Mucosa of rectum (tissue), 2 donors: ENCODE data around the gene NHEJ1.
A peak's percentile ranks its signal among the peaks of the same experiment; 100 is the strongest.

Source experiments
- H3K27ac ChIP-seq, 2 donors: one replicate each; pipeline ENCODE4 v1.7.0; 2013; ENCODE audit warnings: inconsistent platforms in 2 of 2, low read depth in 2 of 2, low read length in 2 of 2
- H3K27me3 ChIP-seq, 2 donors: one replicate each; pipeline ENCODE4 v1.7.0; 2013; ENCODE audit warnings: low read length in 2 of 2; ENCODE audit not compliant: control insufficient read depth in 2 of 2, insufficient read depth in 2 of 2
- H3K36me3 ChIP-seq, 2 donors: one replicate each; pipeline ENCODE4 v1.7.0; 2013; ENCODE audit warnings: low read length in 2 of 2; ENCODE audit not compliant: control insufficient read depth in 2 of 2, insufficient read depth in 2 of 2
- H3K4me1 ChIP-seq, 2 donors: one replicate each; pipeline ENCODE4 v1.7.0; 2013; ENCODE audit warnings: low read length in 2 of 2, mild to moderate bottlenecking in 1 of 2; ENCODE audit not compliant: control insufficient read depth in 2 of 2, insufficient read depth in 2 of 2
- H3K4me3 ChIP-seq, 2 donors: one replicate each; pipeline ENCODE4 v1.7.0; 2013; ENCODE audit warnings: low read length in 2 of 2
- H3K9ac ChIP-seq, 2 donors: one replicate each; pipeline ENCODE4 v1.7.0; 2013; ENCODE audit warnings: low read length in 2 of 2, low read depth in 1 of 2, mild to moderate bottlenecking in 1 of 2
- H3K9me3 ChIP-seq, 2 donors: one replicate each; pipeline ENCODE4 v1.7.0; 2013; ENCODE audit warnings: low read length in 2 of 2; ENCODE audit not compliant: control insufficient read depth in 2 of 2
- donor health status: healthy.
- donor health status: Normal muscosa, but diverticular disease.

Gene NHEJ1

DNA sequence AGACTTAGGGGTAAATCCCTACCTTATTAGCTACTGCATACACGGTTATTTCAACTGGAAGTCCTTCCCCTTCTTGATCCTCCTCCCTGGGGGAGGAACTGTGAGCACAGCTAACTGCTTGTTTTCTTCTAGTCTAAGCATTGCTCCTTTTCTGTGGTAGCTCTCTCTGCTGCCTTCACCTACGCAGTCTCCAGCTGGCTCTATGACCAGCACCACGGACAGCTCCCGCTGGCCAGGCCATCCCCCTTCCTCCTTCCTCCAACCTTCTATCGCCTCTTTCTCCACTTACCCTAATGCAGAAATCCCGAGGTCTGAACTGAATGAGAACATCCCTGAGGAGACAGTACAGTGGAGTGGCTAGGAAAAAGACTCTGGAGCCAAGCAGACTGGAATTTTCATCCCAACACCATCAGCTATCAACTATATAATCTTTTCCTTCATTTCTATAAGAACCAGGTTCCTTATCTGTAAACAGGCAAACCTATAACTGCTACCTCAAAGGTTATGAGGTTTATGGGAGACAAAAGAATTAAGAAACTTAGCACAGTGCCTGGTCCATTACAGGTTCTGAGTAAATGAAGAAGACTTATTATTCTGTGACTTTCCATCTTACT lies 114.6 kb downstream of the NHEJ1 start:
- H3K4me3 ChIP-seq: no peak overlapping the region
- no peak overlapping the region for H3K9ac ChIP-seq
- no peaks in the 10 kb centered on the region for H3K36me3 ChIP-seq
- peaks cover 3 to 10% of the 10 kb centered on the region in 2 donors for H3K27me3 ChIP-seq
- peaks cover 3 to 6% of the 10 kb centered on the region in 2 donors for H3K4me1 ChIP-seq
- no peak overlapping the region for H3K27ac ChIP-seq
- no peaks in the 10 kb centered on the region for H3K9me3 ChIP-seq

DNA sequence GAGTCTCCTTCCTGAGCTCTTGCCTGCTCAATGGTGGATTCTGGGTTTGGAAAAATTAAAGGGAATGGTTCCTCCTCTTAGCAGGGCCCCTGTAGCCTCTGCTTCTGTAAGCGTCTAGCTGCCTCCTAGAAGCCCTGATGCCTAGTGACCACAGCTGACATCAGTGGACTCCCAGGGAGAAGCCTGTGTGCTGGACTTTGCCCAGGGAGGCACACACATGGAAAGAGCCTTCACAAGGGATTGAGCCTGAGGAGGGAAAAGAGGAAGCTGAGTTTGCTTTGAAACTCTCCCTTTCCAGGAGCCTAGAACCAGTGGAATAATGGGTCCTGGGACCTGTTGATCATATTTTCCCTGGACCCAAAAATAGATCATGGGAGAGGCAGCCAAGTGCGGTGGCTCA lies 117.9 kb downstream of the NHEJ1 start:
- Histone ChIP-seq H3K9me3 (no peaks in the 10 kb centered on the region), H3K27ac (no peak overlapping the region), H3K36me3 (no peaks in the 10 kb centered on the region), H3K27me3 (peaks cover 7% of the 10 kb centered on the region in 2 donors), H3K4me3 (no peak overlapping the region), H3K4me1 (peaks cover 4 to 13% of the 10 kb centered on the region in 2 donors), H3K9ac (no peak overlapping the region)

DNA sequence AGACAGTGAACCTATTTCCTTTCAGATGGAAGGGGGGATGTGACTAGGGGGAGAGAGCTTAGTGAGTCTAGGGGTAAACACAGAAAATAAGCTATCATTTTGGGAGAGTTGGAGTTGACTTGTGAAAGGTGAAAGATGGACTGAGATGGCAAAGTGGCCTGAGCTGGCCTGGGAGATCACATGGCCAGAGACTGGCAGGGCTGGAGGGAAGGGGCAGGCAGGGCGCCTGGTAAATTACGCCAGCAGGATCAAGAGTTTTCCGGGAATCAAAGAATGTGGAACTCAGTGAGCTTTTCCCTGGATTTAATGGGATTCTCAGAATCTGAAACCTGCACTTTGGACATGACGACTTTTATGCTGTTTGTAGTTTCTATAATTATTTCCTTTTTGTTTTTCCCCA lies 118.5 kb downstream of the NHEJ1 start:
- no peak overlapping the region for H3K4me3 ChIP-seq
- no peak overlapping the region for H3K27ac ChIP-seq
- no peaks in the 10 kb centered on the region for H3K9me3 ChIP-seq
- no peak overlapping the region for H3K9ac ChIP-seq
- peaks cover 4 to 13% of the 10 kb centered on the region in 2 donors for H3K4me1 ChIP-seq
- H3K36me3 ChIP-seq: no peaks in the 10 kb centered on the region
- H3K27me3 ChIP-seq: peaks cover 7% of the 10 kb centered on the region in 2 donors

DNA sequence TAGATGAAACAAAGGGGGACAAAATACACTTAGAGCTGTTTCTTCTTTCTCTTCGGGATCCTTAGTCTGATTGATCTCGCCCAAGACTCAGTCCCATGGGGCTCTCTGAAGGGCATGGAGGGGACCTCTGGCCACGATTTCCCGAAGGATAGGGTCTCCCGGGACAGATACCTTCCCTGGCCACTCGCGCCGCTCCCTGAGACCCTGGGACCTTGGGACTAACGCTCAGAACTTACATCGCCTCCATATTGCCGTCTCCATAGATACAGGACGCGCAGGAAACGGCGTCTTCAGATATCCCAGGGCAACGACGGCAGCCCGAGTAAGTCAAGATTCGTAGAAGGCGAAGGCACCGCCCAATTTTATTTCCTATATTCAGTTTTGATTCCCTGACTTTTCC lies 119.4 kb downstream of the NHEJ1 start, which contains the start of gene CFAP65:
Gene CFAP65, minus strand, starts transcription at position 265 of the 400 bp plus-strand sequence. CDS start 2,468 bp downstream, outside the sequence.
- H3K4me3 ChIP-seq: peak within 1 kb of the TSS; percentile 53 to 56
- no peak within 1 kb of the TSS for H3K9ac ChIP-seq
- no peaks in the 10 kb centered on the region for H3K9me3 ChIP-seq
- no peak within 1 kb of the TSS for H3K27ac ChIP-seq
- H3K4me1 ChIP-seq: peaks cover 4 to 13% of the 10 kb centered on the region in 2 donors
- peaks cover 7% of the 10 kb centered on the region in 2 donors for H3K27me3 ChIP-seq
- no peaks in the 10 kb centered on the region for H3K36me3 ChIP-seq

DNA sequence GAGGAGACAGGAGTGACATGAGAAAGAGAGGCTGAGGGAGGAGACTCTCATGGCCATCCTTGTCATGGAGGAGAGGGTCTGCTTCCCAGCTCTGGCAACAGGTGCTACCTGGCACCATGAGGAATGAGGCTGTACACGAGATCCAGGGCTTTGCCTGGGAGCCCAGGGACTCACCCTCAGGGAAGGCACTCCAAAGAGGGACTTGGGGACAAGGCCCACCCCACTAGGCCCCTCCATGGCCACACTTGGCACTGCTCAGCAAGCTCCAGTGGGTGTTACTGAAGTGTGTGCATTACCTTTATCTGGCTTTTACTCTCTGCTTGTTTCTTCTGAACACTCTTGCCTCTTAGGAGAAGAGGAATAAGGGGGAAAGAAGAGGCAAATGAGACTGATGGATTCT lies 122.0 kb downstream of the NHEJ1 start:
- Histone ChIP-seq H3K36me3 (no peaks in the 10 kb centered on the region), H3K9ac (no peak overlapping the region), H3K27me3 (peaks cover 4% of the 10 kb centered on the region in 2 donors), H3K4me1 (peaks cover 4 to 13% of the 10 kb centered on the region in 2 donors), H3K27ac (no peak overlapping the region), H3K4me3 (no peak overlapping the region), H3K9me3 (no peaks in the 10 kb centered on the region)

DNA sequence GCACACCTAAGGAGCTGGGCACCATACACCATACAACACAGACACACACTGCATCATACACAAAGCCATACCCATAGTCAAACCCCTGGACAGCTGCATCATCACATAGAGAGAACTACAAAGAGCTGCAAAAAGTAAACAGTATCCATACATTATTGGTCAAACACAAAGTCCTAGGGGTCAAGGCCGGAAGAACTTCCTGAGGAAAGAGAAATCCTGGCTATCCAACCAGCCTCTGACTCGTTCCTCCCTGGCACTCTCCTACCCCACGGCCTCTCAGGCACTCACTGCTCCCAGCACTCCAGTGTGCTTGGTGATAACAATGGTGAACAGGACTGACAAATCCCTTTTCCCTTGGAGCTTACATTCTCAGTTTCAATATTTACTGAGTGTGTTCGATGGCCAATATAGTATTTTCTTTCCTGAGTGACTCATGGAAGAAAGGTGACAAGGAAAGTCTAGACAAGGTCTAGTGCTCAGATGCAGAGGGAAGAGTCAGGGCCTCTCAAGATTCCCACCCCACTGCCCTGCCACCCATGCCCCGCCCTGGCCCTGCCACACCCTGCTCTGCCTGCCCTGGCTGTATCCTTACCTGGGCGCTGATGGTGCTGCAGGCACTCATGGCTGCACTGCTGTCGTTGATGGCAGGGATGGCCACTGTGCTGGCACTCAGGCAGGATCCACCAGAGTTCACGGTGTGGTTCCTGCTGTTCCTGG lies 122.7 kb downstream of the NHEJ1 start:
- H3K9me3 ChIP-seq: no peaks in the 10 kb centered on the region
- peaks cover 4% of the 10 kb centered on the region in 2 donors for H3K27me3 ChIP-seq
- H3K4me1 ChIP-seq: peaks cover 4 to 13% of the 10 kb centered on the region in 2 donors
- no peaks in the 10 kb centered on the region for H3K36me3 ChIP-seq
- no peak overlapping the region for H3K27ac ChIP-seq
- no peak overlapping the region for H3K4me3 ChIP-seq
- H3K9ac ChIP-seq: no peak overlapping the region

DNA sequence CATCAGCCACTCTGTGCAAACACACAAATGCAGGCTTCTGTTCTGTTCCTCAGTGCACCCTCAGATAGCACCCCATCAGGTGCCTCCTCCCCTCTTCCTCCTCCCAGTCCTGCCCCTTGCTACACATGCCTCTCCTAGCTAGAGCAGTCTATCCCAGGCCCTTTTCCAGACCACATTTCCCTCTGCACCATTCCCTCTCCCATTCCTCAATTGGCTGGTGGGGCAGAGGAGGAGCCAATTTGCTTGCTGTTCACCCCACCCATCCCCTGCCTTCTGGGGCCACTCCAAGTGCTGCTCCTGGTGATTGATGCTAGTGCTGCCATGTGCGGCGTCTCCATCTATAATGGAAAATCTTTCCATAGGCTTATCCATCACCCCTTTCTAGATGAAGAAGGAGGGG lies 124.7 kb downstream of the NHEJ1 start:
- Histone ChIP-seq H3K9ac (no peak overlapping the region), H3K9me3 (no peaks in the 10 kb centered on the region), H3K4me3 (no peak overlapping the region), H3K36me3 (no peaks in the 10 kb centered on the region), H3K4me1 (peaks cover 0 to 6% of the 10 kb centered on the region in 2 donors), H3K27ac (no peak overlapping the region), H3K27me3 (peaks cover 4% of the 10 kb centered on the region in 2 donors)

DNA sequence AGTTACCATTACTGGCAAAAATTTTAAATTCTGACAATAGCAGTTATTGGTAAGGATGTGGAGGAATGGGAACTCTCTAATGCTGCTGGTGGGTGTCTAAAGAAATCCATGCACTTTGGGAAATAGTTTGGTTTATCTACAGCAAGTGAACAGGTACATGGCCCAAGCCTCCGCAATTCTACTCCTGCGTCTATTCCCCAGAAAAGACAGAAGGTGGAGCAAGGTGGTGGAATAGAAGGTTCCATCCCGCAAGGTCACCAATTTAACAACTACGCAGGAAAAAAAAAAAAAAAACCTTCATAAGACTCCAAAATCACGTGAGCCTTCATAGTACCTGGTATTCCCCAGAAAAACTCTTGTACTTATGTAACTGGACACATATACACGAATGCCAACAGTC lies 125.8 kb downstream of the NHEJ1 start:
- Histone ChIP-seq H3K9ac (no peak overlapping the region), H3K27me3 (peaks cover 0 to 4% of the 10 kb centered on the region in 2 donors)

DNA sequence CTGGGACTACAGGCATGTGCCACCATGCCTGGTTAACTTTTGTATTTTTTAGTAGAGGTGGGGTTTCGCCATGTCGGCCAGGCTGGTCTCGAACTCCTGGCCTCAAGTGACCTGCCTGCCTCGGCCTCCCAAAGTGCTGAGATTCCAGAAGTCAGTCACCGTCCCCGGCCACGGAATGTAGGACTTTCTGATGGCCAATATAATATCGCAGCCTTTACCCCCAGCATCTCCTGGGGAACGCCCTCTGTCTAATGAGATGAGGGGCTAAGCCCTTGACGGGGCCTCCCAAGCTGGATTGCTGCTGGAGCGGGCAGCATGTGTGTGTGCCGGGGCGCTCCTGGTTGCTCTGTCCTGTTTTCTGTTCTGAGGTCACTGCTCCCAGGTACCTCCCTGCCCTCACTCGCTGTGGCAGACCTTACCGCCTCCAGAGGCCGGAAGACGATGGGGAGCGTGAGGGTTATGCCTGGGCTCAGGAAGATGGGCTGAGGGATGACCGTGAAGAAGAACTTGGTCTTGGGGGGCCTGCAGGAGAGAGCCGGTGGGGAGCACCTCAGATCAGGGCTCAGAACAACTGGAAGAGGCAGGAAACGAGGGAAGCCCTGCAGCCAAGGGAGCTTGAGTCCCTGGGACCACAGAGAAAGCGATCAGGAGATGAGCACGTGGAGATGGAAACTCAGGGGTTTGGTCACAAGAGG lies 128.4 kb downstream of the NHEJ1 start:
- Histone ChIP-seq H3K36me3 (no peaks in the 10 kb centered on the region), H3K9me3 (no peaks in the 10 kb centered on the region), H3K27me3 (peaks cover 0 to 4% of the 10 kb centered on the region in 2 donors), H3K4me3 (no peak overlapping the region), H3K9ac (no peak overlapping the region), H3K27ac (no peak overlapping the region), H3K4me1 (no peaks in the 10 kb centered on the region)

More for the DNA sequence above, 125.8 kb downstream of the NHEJ1 start:
- Histone ChIP-seq H3K36me3 (no peaks in the 10 kb centered on the region), H3K9me3 (no peaks in the 10 kb centered on the region), H3K4me1 (peaks cover 0 to 6% of the 10 kb centered on the region in 2 donors), H3K27ac (no peak overlapping the region), H3K4me3 (no peak overlapping the region)
